ENCODE results near the gene PKNOX2.

The PKNOX2 gene

GRCh38 chr11:125173027-125173426, 8.5 kb downstream of the PKNOX2 start:
- DNase-seq (ENCODE audit: low spot score), result no peak

DNA sequence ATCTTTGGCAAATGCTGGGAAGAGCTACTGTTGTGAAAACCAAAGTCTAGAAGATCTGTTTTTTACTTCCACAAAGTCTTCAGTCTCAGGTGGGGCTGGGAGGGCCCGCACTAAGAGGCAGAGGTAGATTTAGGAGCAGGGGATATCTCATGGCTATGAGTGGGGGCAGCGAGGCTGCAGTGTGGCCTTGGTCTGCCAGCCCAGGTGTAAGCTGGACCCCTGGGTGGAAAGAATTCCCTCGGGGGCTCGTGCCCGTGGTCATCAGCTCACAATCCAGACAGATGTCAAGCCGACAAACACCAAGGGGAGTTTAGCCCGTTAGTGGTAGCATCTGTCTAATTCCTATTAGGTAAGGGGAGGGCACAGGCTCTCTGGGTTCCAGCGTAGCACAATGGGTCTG, 9.0 kb downstream of the PKNOX2 start:
- no peak for DNase-seq (ENCODE audit: low spot score)

DNA sequence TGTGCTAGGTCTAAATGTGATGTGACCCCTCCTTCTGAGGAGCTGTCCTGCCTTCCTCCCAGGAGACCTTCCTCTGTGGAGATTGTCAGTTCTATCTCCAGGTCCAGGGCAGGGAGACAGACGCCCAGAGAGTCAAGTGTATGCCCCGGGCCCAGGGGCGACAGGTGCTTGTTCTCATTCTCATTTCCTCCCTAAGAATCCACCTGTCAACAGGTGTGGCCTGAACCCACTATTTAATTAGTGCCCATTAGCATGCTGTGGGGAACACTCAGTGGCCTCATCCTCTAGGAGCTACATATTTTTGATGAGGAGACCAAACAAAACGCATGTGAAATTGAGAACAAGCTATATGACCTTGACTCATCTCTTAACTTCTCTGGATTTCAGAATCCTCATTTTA, 9.5 kb downstream of the PKNOX2 start:
- DNase-seq (ENCODE audit: low spot score), result no peak

DNA sequence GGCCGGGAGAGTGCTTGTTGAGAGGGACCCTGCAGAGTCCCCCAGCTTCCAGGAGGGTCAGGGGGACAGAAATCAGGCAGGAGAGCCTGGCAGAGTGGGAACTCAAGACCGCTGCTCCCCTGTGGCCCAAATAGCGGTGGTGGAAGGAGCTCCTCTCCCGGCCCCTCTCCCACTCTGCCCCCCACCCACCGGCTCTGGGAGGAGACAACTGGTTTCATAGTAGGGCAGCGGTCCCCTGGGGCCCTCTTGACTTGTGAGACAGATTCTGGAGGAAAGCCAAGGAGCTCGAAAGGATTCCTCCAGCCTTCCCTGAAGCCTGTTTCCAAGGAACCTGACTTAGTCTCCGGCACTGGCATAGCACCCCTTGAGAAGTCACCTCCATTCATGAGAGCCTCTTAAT, 10.1 kb downstream of the PKNOX2 start:
- no peak for DNase-seq (ENCODE audit: low spot score)

DNA sequence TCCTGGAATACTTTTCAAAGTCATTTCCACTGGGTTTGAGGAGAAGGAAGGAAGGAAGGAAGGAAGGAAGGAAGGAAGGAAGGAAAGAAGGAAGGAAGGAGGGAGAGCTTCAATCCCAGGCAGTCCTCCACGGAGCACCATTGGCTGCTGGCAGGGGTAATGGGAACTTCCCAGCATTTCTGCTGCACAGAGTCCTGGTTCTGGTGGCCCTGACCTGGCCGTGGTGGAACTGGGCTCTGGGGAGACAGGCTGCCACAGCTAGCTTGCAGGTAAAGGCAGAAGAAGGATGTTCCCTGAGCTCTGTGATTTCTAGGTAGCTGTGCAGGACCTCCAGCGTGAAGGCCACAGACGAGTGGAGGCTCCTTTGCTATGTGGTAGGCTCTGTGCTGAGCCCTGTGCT, 10.6 kb downstream of the PKNOX2 start:
- no peak for DNase-seq (ENCODE audit: low spot score)

DNA sequence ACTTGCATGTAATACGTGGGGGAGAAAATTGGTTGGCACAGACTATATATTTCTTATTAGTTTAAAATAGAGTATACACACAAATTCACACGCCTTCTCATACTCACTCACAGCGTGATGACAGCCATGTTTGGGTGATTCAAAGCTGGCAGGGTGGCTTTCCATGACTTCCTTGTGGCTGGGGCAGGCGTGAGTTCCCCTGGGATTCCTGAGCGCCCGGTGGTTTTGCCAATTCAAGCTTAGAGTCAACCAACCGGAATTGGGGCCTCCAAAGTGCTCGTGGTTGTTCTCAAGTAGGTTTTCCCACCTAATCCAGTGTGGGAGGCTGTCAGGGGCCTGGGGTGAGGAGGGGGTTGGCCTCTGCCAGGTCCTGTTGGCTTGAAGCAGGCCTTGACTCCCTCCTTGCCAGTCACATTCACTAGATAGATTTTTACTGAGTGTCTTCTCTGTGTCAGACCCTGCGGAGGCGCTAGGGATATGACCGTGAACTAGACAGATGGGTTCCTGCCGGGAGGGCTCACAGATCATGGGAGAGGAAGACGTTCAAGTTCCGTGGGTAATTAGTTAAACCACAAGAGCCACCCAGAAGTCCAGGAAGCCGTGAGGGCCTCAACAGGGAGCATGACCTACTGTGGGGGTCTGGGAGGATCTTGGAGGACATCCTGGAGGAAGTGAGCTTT, 11.5 kb downstream of the PKNOX2 start:
- DNase-seq (ENCODE audit: low spot score), result no peak

DNA sequence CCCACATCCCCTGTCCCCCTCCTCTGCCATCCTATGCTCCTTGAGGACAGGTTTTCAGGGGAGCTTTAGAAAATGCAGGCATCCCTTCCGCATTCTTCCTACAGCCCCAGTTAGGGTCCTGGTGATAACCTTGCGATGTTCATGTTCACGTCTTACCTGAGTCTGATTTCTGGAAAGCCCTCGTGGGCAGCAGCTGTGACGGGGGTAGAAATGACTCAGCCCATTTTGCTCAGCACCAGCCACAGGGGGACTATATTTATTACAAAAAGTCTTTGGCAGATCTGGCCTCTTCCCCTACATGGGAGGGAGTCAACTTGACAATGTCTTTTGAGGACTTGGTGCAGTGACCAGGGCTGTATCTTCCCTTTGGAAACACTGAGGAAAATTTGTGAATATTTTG, 12.3 kb downstream of the PKNOX2 start:
- DNase-seq (ENCODE audit: low spot score), result no peak

GRCh38 chr11:125177543-125177942, 13.0 kb downstream of the PKNOX2 start:
- no peak for DNase-seq (ENCODE audit: low spot score)

- no peak for DNase-seq (ENCODE audit: low spot score)
Measured at GRCh38 chr11:125179346-125179745, 14.8 kb downstream of the PKNOX2 start.

- no peak for DNase-seq (ENCODE audit: low spot score)
Measured at GRCh38 chr11:125179895-125180294, 15.3 kb downstream of the PKNOX2 start.

DNA sequence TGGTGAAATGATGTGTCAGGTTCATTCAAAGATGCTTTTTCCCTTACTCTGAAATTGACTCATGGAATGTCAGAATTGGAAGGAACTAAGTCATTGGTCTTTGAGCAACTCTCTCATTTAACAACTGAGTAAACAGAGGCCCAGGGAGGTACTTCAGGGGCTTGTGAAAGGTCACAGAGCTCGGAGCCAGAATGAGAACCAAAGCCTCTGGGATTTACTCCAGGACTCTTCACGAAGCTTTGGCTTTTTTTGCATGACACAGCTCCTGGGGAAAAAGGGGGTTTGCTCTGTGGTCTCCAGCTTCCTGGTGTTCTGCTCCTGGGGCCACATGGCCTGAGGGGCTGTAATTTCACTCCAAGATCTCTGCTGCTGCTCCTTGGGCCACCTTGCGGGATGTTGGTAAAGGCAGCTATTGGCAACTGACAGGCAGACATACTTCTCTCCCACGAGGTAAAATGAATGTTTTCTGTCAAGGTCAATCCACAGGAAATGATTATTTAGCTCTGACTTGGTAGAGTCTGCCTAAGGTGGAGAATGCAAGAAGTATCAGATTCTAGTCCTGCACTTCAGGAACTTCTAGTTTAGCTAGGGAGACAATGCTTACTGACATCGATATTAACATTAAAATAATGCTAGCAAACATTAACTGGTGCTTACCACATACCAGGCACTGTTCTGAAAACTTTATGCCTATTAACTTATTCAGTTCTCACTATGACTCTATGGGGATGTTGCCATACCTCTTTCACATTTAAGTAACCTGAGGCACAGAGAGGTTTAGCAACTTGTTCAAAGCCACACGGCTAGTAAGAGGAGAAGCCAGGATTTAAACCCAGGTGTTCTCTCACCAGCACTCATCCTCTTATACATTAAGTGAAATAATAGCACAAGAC, 16.1 kb downstream of the PKNOX2 start:
- no peak for DNase-seq (ENCODE audit: low spot score)

DNA sequence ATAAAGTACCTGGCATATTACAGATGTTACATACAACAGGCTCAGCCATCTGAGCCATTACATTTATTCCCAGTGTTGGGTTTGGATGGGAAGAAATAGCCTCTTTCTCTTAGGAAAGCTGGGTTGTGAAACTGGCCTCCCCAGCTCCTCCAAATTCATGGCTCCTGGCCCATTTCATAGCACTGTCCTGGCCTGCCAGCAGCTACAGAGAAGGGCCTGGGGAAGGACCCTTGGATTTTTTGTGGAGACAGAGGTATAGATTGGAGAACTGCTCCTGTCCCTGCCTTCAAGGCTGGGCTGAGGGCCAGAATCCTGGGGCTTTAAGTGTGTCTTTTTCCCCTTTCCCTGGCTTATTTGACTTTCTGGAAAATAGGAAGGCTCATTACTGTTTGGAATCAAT, 18.0 kb downstream of the PKNOX2 start:
- DNase-seq (ENCODE audit: low spot score), result no peak

DNA sequence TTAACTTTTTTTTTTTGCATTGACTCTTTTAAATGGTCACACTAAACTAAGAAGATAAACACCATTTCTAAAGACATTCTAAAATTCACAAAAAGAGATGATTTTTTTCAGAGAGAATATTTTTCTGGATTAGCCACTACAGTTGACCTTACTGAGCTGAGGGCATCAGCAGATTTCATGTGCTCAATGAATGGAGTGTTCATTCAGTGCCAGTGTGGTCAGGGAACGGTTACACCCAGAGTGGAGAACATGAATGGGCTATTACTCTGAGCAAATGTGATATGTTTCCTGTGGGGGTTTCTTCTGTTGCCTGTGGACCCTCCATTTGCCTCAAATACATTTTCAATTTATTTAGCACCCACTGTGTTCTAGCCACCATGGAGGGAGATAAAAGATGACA, 19.1 kb downstream of the PKNOX2 start:
- no peak for DNase-seq (ENCODE audit: low spot score)

- no peak for DNase-seq (ENCODE audit: low spot score)
Measured at GRCh38 chr11:125188021-125188420, 23.5 kb downstream of the PKNOX2 start.

- no peak for DNase-seq (ENCODE audit: low spot score)
Measured at GRCh38 chr11:125190566-125190965, 26.0 kb downstream of the PKNOX2 start.

DNA sequence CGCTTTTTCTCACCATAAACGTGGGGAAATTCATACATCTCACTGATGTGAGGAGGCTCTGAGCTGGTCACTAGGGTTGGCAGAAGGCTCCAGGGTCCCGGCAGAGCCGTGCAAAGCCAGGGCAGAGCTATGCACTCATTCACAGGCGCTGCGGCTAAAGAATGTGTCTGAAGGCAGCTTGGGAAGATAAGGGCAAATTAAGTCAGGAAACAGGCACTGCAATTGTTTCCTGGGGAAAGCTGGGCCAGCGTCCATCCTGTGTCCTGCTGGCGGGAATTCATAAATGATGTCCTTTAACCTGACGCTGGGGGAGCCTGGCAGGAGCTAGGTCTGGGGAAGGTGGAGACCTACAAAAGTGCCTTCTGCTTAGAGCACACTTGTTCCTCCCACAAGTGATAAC, 27.6 kb downstream of the PKNOX2 start:
- no peak for DNase-seq (ENCODE audit: low spot score)

GRCh38 chr11:125192717-125193415, 28.3 kb downstream of the PKNOX2 start:
- DNase-seq (ENCODE audit: low spot score), result no peak

- no peak for DNase-seq (ENCODE audit: low spot score)
Measured at GRCh38 chr11:125193416-125193726, 28.8 kb downstream of the PKNOX2 start.

DNA sequence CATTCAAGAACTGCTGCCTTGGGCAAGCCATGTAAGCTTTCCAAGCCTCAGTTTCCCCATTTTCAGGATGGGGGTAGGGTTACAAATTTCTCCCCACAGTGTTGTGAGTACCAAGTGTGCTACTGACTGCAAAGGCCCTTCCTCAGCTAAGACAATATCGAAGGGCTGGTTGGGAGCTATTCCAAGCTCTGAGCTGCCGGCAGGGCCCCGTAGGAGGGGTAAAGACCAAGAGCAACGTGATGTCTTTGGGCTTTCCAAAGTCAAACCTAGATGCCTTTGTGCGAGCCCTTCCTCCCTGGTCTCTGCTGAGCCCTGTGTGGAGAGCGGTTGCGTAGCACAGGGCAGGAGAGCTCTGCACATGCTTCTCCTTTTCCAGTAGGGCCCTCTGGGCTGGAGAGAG, 29.3 kb downstream of the PKNOX2 start:
- DNase-seq (ENCODE audit: low spot score), result no peak

- no peak for DNase-seq (ENCODE audit: low spot score)
Measured at GRCh38 chr11:125199915-125200314, 35.4 kb downstream of the PKNOX2 start.

DNA sequence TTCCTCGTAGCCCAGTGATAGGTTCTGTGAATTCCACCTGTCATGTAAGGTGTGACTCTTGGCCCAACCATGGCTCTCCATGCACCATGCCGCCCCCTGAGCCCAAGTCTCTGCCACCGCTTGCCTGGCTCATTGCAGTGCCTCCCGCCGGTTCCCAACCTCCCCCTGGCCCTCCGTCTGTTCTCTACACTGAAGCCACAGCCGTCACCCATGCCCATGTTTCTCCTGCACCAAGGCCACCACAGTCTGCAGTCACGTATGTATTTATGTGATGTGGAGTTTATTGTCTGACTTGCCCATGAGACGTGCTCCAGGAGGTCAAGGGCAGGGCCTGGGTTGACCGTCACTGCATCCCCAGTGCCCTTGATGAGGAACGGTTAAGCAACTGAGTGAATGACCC, 35.9 kb downstream of the PKNOX2 start:
- DNase-seq (ENCODE audit: low spot score), result no peak

DNA sequence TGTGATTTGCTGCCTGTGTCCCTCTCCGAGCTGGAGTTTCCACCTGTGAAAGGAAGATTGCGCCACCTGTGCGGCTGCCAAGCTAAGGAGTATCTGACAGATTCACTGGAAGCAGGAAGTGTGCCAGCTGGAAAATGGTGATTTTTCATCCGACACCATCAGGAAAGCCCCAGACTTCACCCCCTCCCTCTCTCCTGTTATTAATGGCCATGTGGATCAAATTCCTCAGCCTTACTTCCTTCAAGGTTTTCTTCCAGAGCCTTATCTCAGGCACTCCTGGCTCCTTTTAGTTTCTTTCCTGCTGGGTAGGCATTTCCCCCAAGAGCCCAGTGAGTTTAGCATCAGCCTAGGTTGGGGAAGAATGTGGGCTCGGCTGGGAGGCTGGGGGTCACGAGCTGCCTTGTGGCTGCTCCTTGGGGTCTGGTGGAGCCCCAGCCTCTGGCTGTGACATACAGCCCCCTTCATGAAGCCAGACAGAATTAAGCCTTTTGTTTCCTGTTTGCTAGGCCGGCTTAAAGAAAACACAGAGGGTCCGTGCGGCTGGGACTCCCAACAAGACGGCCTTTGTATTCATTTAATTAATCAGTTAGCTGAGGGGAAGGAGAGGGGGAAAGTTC, 37.1 kb downstream of the PKNOX2 start:
- DNase-seq (ENCODE audit: low spot score), result no peak

All from hematopoietic multipotent progenitor cell treated with erythropoietin and hydrocortisone succinate and interleukin-3 and kit ligand, for 15 days (in vitro differentiated cells).